ENCODE data around the gene JAG1.

GRCh38 chr20:10705801-10706459 is 32.1 kb upstream of the JAG1 start:
- TF ChIP-seq CTCF (IDR thresholded peaks at IDR 0.05): no peak
- no peak for TF ChIP-seq POLR2A (IDR thresholded peaks at IDR 0.05)
